ENCODE measurements around the gene RLBP1.
"Not testable (repeated sequence)": the region's sequence is repeated elsewhere in the genome, so short reads cannot be mapped to it uniquely, and the experiment has no call there.

GRCh38 chr15:89250142-89250541 lies 28.8 kb upstream of the RLBP1 start:
- not testable (repeated sequence) for TF ChIP-seq CTCF (conservative IDR thresholded peaks at IDR 0.05; ENCODE audit: low read depth, low read length); RFX5 (IDR thresholded peaks at IDR 0.05; ENCODE audit: low read depth, low read length); MXI1 (IDR thresholded peaks at IDR 0.05; ENCODE audit: borderline replicate concordance, low read depth, low read length); POLR2A (IDR thresholded peaks at IDR 0.05; ENCODE audit: low read depth, low read length); NFE2L2 (IDR thresholded peaks at IDR 0.05; ENCODE audit: low read depth, low read length); SMC3 (IDR thresholded peaks at IDR 0.05; ENCODE audit: low read depth, low read length)
